Fibroblast of skin of scalp (primary cell): ENCODE data around the gene KRTAP12-1.

Experiments
- DNase-seq: peaks from one replicate; pipeline ENCODE4 v3.0.0-alpha.2; 2013

KRTAP12-1 gene

DNA sequence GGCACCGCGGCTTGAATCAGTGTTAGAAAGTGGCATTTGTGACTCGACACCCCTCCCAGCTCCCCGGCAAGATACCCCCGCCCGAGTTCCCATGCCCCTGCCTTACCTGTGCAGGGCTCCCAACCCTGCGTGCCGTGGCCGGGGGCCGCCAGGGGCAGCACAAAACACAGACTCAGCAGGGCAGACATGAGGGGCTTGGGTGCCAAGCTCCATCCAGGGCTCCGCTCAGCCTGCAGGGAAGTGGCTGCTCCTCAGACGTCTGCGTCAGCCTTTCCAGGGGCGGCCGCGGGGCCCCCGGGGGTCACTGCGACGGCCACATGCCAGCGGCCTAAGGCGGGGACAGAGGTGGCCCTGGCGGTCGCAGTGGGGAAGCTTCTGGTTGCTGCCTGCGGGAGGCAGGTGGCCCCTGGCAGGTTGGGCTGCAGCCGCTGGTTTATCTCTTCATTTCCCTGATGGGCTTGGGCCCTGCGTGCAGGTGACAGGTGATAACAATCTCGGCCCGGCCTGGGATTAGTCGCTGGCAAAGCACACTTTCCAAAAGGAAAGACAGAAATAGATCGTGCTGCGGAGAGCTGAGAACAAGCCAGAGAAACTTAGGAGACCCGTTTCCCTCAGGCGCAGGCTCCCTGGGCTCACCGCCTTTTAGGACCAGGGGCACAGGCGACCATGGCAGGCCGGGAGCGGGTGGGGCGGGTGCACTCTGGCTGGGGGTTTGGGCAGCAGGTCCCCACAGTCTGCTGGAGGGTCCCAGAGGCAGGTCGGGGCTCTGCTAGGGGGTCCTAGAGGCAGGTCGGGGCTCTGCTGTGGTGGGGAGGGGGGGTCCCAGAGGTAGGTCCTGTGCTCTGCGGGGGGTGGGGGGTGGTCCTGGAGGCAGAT is 29.6 kb upstream of the KRTAP12-1 start, which contains the start of gene TSPEAR:
Gene TSPEAR (minus strand): TSS at position 246 of the 876 bp plus-strand sequence. CDS start 58 bp downstream, at position 188.
- no peak for DNase-seq

DNA sequence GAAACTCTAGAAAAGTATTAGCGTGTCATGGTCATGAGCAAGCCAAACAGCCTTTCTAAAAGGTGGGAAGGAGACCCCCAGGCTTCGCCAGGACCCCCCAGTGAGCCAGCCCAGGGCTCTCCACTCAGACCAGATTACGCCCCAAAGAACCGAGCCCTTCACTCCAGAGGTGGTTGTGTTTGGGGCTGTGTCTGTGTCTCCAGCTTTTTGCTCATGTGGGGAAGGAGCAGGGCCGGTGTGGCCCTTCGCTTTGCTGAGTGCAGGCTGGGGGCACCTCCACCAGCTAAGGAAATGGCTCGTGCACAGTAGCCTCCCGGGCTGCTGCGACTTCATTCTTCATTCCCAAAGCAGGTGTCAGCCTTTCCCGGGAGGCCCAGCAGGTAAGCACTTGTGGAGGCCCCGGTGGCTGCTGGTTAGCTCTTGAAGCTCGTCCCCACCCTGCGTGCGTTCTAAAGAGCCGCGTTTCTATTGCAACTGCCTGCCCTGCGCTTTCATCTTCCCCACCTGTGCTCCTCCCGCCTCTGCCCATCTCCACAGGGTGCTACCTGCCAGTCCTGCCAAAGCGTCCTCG is 28.9 kb upstream of the KRTAP12-1 start:
- no peak for DNase-seq

DNA sequence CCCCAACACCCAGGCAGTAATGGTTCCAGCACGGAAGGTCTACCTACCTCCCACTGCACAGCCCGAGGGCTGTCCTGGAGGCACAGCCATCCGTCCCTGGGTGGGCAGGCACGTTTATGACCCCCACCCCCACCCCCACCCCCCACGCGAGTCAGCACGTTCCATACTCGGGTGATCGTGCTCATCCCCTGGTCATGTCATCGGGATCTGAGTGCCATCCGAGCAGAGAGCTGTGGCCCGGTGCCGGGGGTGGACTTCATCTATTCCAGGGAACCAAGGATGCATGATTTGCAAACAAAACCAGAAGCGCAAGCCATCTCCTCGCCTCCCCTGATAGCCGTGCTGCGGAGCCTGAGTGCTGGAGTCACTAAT is 28.3 kb upstream of the KRTAP12-1 start:
- no peak for DNase-seq

DNA sequence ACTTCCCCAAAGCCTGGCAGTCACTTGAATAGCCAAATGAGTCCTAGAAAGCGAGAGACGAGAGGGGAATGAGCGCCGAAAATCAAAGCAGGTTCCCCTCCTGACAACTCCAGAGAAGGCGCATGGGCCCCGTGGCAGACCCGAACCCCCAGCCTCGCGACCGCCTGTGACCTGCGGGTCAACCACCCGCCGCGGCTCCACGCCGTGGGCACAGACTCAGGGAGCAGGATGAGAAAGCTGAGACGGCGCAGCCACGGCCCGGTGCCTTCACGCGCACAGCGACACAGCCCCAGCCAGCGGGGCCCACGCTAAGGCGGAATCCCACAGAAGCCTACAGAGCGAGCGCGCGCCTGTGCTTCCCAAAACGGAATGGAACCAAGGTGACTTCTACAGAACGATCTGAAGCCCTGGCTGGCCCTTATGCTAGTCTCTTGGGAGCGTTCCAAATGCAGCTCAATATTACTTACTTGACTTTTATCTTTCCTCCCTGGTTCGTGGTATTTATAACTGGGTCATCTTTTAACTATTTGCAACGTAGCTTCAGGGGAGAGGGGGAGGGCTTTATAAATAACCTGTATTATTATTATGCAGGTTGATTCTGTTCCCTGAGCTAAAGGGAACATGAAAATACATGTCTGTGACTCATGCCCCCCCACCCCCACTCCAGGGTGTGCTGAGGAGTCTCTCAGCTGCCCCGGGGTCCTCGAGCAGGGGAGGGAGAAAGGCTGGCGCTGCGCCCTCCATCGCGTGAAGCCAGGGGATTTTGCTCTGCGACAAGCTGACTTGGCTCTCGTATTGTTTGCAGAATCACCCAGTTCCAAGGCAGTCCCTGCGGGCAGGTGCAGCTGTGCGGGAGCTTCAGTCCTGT is 27.7 kb upstream of the KRTAP12-1 start:
- no peak for DNase-seq

DNA sequence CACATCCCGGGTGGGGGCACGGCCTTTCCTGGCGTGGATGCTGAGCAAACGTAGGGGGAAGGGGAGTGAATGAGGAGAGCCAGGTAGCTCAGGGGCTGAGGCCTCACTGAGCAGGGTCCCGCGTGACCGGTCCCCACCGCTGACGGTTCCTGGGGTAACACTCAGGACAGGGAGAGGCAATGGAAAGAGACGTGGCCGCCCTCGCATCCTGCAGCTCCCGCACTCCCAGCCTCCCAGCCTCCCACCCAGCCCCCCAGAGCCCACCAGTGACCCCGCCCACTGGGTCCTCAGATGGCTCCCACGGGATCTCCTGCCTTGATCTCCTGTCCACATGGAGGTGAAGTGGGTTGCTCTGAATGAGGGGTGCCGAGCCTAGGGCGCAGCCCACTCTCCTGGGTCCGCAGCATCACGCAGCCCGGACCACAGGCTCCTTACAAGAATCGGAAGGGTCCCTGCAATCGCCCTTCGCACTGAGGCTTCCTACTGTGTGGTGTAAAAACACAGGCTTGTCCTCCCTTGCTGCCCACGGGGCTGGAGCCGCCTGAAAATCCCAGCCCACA is 27.0 kb upstream of the KRTAP12-1 start:
- DNase-seq, result no peak

DNA sequence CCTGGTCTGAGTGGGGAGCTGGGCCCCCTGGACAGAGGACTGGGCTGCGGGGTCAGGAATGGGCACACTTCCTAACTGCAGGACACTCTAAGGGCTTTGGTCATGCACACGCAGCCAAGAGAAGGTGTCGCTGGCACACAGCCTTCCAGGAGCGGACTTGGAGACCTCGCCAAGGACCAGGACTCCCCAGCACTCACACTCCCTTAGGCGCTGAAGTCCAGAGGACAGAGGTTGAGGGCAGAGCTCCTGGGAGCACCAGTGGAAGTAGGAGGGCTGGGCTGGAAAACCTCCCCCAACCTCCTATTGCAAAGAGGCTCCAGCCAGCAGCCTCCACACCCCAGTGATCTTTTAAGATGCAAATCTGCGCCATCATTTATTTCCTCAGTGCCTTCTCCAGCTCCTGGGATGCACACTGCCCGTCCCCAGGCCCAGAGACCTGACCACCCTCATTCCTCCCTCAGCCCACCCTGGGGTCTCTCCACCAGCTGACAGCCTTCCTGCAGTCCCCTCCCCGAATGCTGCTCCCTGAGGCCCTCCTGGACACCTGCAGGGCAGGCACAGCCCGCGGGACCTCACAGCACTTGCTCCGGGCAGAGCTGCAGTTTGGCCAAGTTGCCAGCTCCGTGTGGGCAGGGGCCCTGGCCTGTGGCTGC is 26.4 kb upstream of the KRTAP12-1 start:
- no peak for DNase-seq

- DNase-seq, result no peak
Measured at GRCh38 chr21:44706706-44707581, 25.0 kb upstream of the KRTAP12-1 start.

DNA sequence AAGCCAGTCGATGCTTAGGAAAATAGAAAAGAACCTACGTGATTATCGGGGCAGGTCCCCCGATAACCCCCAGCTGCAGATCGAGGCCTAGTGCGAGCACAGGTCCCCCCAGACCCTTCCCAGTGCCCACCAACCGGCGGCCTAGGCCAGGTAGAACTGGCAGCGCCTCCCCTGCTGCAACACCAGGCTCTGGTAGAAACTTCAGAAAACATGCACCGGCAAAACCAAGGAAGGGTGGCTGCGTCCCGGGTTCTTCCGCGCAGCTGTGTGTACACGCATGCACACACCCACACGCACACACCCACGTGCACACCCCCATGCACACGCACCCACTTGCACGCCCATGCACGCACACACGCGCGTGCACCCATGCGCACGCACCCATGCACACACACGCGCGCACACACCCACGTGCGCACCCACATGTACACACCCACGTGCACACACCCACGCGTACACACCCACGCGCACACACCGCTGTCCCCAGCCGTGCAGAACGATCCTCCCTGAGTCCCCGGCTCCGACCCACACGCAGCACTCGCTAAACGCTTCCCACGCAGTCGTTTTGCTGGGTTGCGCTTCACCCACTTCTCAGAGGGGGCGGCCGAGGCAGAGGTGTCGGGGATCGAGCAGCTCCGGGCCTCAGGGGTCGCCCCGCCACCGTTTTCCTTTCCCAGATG is 24.2 kb upstream of the KRTAP12-1 start:
- no peak for DNase-seq

GRCh38 chr21:44704636-44705001 is 22.7 kb upstream of the KRTAP12-1 start:
- no peak for DNase-seq

DNA sequence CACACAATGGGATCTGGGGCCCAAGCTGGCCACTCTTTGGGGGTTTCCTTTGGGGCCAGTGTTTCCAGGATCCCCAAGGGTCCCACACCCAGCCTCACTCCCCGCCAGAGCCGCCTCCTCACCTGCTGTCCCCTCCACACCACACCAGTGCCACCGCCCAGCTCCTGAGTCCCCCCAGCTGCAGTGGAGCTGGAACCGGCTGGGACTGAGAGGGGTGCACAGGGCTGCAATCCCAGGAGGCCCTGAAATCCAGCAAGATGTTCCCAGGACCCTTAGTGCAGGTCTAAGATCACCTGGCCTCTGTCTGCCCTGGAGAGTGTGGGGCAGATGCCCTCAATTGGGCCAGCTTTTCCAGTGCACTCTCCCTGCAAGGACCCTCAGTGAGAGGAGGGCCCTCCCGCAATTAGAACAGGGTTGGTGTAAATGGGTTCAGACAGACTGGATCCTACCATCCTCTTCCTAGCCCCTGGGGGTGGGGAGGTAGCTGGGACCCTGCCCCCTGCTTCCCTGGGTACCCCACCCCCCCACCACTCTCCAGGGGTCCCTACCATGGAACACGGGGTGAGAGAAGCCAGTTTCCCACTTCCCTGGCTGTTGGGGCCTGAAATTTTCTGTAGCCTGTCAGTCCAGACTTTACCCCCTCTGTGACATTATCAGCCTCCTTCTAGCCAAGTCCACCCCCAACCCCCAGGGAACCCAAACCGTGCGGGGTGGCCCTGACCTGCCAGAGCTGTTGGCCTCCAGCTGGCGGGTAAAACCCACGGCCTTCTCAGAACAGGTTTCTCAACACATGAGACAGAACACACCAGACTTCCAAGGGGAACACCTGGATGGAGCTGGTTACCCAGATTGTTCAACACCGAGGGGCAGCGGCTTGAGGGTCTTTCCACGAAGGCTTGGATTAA is 22.0 kb upstream of the KRTAP12-1 start:
- DNase-seq, result no peak

DNA sequence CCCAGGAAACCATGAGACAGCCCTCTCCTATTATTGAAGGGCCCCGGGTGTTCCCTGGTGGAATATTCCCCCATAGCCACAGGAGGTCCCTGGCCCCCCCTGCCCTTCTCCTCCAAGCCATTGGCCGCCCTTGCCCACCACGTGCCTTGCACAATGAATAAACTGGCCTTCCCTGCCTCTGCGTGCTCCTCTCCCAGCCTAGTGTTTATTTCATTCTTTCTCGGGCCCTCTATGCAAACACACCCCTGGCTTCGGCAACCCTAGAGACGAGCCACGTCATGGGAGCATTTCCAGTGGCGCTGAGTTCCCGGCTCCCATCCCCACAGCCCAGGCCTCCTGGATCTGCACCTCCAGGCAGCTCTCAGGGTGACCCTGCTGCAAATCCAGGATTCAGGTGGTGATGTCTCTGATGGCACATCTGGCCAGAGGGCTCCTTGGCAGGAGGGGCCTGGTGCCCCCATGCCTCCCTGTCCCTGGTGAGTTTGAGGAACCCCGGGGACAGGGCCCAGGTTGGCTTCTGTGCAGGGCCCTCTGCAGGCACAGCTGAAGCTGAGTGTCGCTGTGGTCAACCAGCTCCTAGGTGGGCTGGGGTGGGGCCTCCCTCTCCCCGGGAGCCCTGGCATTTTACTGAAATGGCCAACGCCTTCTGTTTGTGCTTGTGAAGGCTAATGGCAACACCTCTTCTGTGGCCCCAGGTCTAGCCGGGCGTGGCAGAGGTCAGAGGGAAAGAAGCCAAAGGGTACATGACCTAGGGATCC is 21.2 kb upstream of the KRTAP12-1 start:
- no peak for DNase-seq

DNA sequence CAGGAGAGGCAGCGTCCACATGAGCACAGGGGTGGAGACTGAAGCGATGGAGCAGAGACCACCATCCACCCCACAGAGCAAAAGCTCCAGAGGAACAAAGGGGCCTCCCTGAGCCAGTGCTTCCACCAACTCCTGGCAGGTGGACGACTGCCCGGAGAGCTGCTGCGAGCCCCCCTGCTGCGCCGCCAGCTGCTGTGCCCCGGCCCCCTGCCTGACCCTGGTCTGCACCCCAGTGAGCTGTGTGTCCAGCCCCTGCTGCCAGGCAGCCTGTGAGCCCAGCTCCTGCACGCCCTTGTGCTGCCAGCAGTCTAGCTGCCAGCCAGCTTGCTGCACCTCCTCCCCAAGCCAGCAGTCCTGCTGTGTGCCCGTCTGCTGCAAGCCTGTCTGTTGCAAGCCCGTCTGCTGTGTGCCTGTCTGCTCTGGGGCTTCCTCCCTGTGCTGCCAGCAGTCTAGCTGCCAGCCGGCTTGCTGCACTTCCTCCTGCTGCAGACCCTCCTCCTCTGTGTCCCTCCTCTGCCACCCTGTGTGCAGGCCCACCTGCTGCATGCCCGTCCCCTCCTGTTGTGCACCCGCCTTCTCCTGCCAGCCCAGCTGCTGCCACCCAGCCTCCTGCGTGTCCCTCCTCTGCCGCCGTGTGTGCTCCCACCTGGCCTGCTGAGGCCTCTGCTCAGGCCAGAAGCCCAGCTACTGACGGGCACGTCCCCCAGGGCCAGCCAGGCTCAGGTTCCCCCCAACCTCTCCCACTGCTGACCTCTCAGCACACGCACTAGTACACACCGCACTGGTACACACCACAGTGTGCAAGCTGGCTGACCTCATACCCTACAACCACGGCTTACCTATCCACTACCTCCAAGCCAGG is 20.4 kb upstream of the KRTAP12-1 start:
- DNase-seq, result no peak

DNA sequence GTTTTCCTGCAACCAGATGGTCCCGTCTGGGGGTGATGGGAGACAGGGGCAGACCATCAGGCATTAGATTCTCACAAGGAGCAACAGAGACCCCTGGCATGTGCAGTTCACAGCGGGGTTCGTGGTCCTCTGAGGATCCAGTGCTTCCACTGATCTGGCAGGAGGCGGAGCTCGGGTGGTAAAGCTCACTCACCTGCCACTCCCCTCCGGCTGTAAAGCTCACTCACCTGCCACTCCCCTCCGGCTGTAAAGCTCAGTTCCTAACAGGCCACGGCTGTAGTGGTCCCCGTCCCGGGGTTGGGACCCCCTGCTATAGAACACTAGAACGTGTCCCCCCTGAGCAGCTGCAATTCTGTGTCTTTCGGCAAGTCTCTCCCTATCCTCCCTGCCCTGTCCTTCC is 19.6 kb upstream of the KRTAP12-1 start:
- DNase-seq, result no peak

GRCh38 chr21:44701023-44701400 is 19.0 kb upstream of the KRTAP12-1 start:
- DNase-seq, result no peak

- no peak for DNase-seq
Measured at GRCh38 chr21:44700101-44701022, 18.4 kb upstream of the KRTAP12-1 start.

DNA sequence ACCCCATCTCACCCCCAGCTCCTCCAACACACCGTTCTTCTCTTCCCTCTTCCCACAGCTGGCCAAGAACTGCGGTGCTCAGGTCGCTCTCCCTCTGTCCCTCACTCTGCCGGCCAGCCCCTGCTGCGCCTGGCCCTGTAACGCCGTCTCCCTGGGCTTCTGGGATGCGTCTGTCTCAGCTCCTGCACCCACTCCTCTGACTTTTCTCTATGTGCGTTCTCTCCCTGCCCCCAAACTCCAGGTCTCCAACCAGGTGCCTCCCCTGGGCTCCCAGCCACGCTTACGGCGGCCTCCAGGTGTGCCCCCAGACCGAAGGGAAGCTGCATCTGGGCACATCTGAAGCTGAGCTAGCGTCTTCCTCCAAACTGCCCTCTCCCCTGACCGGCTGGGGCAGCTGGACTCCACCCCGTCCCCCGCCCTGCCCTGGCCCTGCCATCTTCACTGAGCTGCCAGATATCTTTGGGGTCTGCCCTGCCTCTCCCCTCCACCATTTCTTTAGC is 17.6 kb upstream of the KRTAP12-1 start:
- no peak for DNase-seq
